H1 (cell line): ENCODE results near the gene NFAM1. TPM values are rescaled to one million over a fixed set of nuclear protein-coding genes. Genes with fewer than 3 reads are reported as not detected.

ENCODE experiments used
- BACH1 ChIP-seq: IDR thresholded peaks from 2 replicates; pipeline ENCODE4 v1.6.1; 2012; ENCODE audit warnings: low read length, improper control_type of control experiment
- CEBPB ChIP-seq: IDR thresholded peaks from 2 replicates; pipeline ENCODE4 v1.6.1; 2012; ENCODE audit warnings: low read depth, low read length
- CTBP2 ChIP-seq: IDR thresholded peaks from 2 replicates; pipeline ENCODE4 v1.7.0; 2011; ENCODE audit warnings: borderline replicate concordance, mild to moderate bottlenecking, moderate library complexity, mixed read lengths, low read length; ENCODE audit not compliant: insufficient read depth, insufficient read length
- GTF2F1 ChIP-seq: IDR thresholded peaks from 2 replicates; pipeline ENCODE4 v1.6.1; 2012; ENCODE audit warnings: low read depth, low read length, improper control_type of control experiment, borderline replicate concordance
- HDAC6 ChIP-seq: IDR thresholded peaks from one replicate; pipeline ENCODE4 v1.7.1; 2012; ENCODE audit warnings: low read depth, mild to moderate bottlenecking, inconsistent platforms, low read length, moderate library complexity
- KDM5A ChIP-seq: fragments of 200-600 bp; IDR thresholded peaks from 2 replicates; pipeline ENCODE4 v1.7.1; 2012; ENCODE audit warnings: mild to moderate bottlenecking, low read length, inconsistent platforms, mixed read lengths
- RNF2 ChIP-seq: fragments of 200-900, 300-1000 bp; sonication (generic); IDR thresholded peaks from 2 replicates; pipeline ENCODE4 v1.7.1; 2016; ENCODE audit warnings: borderline replicate concordance, low read depth, mild to moderate bottlenecking, antibody characterized with exemption, low read length; ENCODE audit not compliant: poor library complexity, severe bottlenecking; ENCODE audit errors: missing control alignments
- RXRA ChIP-seq: IDR thresholded peaks from 2 replicates; pipeline ENCODE4 v1.6.1; 2011; ENCODE audit warnings: low read depth, mild to moderate bottlenecking, low read length, moderate library complexity; ENCODE audit not compliant: insufficient read depth
- SIX5 ChIP-seq: IDR thresholded peaks from 2 replicates; pipeline ENCODE4 v1.6.1; 2011; ENCODE audit warnings: mild to moderate bottlenecking, low read depth, low read length
- SUZ12 ChIP-seq: fragments of 200-600 bp; sonication (generic); IDR thresholded peaks from 2 replicates; pipeline ENCODE4 v1.6.1; 2012; ENCODE audit warnings: mild to moderate bottlenecking, inconsistent platforms, low read length, moderate library complexity, mixed read lengths
- polyA plus RNA-seq, 7 experiments: library from polyadenylated mRNA; depleted of rRNA in 3 of 7; stranded (reverse) in 5 of 7; unstranded in 2 of 7; fragments of >200 nt in 5 of 7; fragments of 200-250 nt in 2 of 7; gene quantifications; 1 replicate in 5 of 7; 2 replicates in 1 of 7; 4 replicates in 1 of 7; pipeline versions ENCODE4 v1.2.1 to v1.2.3, GENCODE V29; 2011 to 2013; ENCODE audit warnings: missing spikeins in 2 of 7, mixed read lengths in 2 of 7
- total RNA-seq: library from RNA; stranded (reverse); fragmentation: NEBNext Ultra II Directional; extraction: Animal tissue kit (Norgen Biotek cat#: 25700); gene quantifications from 2 replicates; pipeline ENCODE4 v1.2.1, GENCODE V29; 2021
- TF ChIP-seq, protein P1 (sequence below): fragments of 300-600 bp; sonication (generic); IDR thresholded peaks from 2 replicates; pipeline ENCODE4 v1.7.1; 2012; ENCODE audit warnings: low read length, moderate library complexity, mild to moderate bottlenecking, inconsistent platforms; ENCODE audit not compliant: insufficient replicate concordance

The NFAM1 gene
- total and polyA plus RNA-seq, 2 of the 8 experiments (the other 6 are each of a cell fraction or from before 2014, with no cell fraction given): 0.62 to 0.73 TPM

GRCh38 chr22:42335839-42336378 is 96.3 kb downstream of the NFAM1 start (continued):
- TF ChIP-seq, protein P1, sequence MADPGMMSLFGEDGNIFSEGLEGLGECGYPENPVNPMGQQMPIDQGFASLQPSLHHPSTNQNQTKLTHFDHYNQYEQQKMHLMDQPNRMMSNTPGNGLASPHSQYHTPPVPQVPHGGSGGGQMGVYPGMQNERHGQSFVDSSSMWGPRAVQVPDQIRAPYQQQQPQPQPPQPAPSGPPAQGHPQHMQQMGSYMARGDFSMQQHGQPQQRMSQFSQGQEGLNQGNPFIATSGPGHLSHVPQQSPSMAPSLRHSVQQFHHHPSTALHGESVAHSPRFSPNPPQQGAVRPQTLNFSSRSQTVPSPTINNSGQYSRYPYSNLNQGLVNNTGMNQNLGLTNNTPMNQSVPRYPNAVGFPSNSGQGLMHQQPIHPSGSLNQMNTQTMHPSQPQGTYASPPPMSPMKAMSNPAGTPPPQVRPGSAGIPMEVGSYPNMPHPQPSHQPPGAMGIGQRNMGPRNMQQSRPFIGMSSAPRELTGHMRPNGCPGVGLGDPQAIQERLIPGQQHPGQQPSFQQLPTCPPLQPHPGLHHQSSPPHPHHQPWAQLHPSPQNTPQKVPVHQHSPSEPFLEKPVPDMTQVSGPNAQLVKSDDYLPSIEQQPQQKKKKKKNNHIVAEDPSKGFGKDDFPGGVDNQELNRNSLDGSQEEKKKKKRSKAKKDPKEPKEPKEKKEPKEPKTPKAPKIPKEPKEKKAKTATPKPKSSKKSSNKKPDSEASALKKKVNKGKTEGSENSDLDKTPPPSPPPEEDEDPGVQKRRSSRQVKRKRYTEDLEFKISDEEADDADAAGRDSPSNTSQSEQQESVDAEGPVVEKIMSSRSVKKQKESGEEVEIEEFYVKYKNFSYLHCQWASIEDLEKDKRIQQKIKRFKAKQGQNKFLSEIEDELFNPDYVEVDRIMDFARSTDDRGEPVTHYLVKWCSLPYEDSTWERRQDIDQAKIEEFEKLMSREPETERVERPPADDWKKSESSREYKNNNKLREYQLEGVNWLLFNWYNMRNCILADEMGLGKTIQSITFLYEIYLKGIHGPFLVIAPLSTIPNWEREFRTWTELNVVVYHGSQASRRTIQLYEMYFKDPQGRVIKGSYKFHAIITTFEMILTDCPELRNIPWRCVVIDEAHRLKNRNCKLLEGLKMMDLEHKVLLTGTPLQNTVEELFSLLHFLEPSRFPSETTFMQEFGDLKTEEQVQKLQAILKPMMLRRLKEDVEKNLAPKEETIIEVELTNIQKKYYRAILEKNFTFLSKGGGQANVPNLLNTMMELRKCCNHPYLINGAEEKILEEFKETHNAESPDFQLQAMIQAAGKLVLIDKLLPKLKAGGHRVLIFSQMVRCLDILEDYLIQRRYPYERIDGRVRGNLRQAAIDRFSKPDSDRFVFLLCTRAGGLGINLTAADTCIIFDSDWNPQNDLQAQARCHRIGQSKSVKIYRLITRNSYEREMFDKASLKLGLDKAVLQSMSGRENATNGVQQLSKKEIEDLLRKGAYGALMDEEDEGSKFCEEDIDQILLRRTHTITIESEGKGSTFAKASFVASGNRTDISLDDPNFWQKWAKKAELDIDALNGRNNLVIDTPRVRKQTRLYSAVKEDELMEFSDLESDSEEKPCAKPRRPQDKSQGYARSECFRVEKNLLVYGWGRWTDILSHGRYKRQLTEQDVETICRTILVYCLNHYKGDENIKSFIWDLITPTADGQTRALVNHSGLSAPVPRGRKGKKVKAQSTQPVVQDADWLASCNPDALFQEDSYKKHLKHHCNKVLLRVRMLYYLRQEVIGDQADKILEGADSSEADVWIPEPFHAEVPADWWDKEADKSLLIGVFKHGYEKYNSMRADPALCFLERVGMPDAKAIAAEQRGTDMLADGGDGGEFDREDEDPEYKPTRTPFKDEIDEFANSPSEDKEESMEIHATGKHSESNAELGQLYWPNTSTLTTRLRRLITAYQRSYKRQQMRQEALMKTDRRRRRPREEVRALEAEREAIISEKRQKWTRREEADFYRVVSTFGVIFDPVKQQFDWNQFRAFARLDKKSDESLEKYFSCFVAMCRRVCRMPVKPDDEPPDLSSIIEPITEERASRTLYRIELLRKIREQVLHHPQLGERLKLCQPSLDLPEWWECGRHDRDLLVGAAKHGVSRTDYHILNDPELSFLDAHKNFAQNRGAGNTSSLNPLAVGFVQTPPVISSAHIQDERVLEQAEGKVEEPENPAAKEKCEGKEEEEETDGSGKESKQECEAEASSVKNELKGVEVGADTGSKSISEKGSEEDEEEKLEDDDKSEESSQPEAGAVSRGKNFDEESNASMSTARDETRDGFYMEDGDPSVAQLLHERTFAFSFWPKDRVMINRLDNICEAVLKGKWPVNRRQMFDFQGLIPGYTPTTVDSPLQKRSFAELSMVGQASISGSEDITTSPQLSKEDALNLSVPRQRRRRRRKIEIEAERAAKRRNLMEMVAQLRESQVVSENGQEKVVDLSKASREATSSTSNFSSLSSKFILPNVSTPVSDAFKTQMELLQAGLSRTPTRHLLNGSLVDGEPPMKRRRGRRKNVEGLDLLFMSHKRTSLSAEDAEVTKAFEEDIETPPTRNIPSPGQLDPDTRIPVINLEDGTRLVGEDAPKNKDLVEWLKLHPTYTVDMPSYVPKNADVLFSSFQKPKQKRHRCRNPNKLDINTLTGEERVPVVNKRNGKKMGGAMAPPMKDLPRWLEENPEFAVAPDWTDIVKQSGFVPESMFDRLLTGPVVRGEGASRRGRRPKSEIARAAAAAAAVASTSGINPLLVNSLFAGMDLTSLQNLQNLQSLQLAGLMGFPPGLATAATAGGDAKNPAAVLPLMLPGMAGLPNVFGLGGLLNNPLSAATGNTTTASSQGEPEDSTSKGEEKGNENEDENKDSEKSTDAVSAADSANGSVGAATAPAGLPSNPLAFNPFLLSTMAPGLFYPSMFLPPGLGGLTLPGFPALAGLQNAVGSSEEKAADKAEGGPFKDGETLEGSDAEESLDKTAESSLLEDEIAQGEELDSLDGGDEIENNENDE: no peak
- TF ChIP-seq KDM5A (no peak), GTF2F1 (no peak), RNF2 (no peak), RXRA (no peak), CEBPB (no peak), SUZ12 (no peak), SIX5 (no peak), BACH1 (no peak), CTBP2 (no peak), HDAC6 (no peak)
